Measurements from ENCODE around the gene ELF5.

ELF5 gene

DNA sequence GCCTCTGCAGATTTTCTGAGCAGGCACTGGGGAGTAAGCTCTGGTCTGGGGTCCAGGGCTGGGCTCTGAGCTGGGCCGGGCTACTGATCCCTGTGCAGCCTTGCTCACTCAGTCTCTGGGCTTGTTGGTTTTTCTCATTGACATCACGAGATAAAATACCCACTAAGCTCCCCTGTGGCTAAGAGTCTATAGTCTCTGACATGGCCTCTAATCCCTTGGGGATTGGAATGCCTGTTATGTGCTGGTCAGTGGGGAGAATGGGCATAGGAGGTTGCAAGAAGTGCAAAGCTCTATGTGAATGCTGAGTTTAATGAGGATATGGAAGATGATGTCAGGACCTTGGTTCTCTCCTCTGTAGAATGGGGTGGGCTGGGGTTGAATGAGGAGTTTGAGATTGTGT is 23.3 kb downstream of the ELF5 start:
- POLR2A ChIA-PET: no interaction called here

DNA sequence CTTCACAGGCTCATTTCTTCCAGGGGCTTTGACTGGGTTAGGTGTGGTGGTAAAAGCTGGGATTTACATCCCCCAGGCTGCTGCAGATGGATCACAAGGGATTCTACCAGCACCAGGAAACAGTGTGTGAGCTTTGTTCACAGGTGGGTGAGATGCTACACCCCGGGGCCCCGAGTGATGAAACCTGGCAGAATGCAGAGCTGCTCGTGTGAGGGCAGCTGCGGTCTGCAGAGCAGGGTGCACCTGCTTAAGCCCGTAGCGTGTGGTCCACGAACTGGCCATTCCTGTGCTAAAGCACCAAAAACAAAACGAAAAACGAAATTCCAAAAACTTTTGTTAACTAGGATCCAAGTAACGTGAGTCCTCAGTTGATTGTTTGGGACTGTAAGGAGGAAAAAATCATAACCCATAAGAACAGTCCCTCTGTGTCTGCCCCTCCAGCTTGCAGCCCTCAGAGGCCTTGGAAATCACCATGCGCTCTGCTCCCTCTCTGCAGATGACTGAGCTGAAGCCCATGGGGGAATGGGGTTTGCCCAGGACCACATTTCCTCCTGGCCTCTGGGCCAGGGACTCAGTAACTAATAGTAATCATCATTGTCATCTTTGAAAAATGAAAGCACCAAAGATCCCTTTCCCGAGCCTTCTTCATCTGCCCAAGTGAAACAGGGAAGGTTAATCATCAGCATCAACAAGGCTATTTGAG is 24.6 kb downstream of the ELF5 start:
- no peaks in the 10 kb centered on the region for H3K9me3 ChIP-seq (ENCODE audit: control insufficient read depth, insufficient read depth, low read depth, low read length)
- CTCF ChIA-PET: interaction anchor here (0.6 to 3.8 kb wide), 3 partner anchors 20 to 317 kb away, joined by 3 to 23 read pairs (median 5); no protein-coding TSS in a partner anchor
- H3K27ac ChIP-seq (ENCODE audit: extremely low read depth, low read depth, low read length): no peak overlapping the region
- TF ChIP-seq, protein P1, sequence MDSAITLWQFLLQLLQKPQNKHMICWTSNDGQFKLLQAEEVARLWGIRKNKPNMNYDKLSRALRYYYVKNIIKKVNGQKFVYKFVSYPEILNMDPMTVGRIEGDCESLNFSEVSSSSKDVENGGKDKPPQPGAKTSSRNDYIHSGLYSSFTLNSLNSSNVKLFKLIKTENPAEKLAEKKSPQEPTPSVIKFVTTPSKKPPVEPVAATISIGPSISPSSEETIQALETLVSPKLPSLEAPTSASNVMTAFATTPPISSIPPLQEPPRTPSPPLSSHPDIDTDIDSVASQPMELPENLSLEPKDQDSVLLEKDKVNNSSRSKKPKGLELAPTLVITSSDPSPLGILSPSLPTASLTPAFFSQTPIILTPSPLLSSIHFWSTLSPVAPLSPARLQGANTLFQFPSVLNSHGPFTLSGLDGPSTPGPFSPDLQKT (IDR thresholded peaks at IDR 0.05; ENCODE audit: borderline replicate concordance, low read depth, low read length): no peak
- no peak for TF ChIP-seq OSR2 (tag by site-specific recombination; IDR thresholded peaks at IDR 0.05)
- TF ChIP-seq BCL11A (tag by site-specific recombination; IDR thresholded peaks at IDR 0.05; ENCODE audit: low read depth): no peak
- TF ChIP-seq, protein P2, sequence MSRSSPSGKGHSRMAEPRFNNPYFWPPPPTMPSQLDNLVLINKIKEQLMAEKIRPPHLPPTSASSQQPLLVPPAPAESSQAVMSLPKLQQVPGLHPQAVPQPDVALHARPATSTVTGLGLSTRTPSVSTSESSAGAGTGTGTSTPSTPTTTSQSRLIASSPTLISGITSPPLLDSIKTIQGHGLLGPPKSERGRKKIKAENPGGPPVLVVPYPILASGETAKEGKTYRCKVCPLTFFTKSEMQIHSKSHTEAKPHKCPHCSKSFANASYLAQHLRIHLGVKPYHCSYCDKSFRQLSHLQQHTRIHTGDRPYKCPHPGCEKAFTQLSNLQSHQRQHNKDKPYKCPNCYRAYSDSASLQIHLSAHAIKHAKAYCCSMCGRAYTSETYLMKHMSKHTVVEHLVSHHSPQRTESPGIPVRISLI (tag by site-specific recombination; IDR thresholded peaks at IDR 0.05): no peak
- TF ChIP-seq, protein P3, sequence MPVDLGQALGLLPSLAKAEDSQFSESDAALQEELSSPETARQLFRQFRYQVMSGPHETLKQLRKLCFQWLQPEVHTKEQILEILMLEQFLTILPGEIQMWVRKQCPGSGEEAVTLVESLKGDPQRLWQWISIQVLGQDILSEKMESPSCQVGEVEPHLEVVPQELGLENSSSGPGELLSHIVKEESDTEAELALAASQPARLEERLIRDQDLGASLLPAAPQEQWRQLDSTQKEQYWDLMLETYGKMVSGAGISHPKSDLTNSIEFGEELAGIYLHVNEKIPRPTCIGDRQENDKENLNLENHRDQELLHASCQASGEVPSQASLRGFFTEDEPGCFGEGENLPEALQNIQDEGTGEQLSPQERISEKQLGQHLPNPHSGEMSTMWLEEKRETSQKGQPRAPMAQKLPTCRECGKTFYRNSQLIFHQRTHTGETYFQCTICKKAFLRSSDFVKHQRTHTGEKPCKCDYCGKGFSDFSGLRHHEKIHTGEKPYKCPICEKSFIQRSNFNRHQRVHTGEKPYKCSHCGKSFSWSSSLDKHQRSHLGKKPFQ (tag by site-specific recombination; IDR thresholded peaks at IDR 0.05): no peak
- TF ChIP-seq ZNF239 (tag by site-specific recombination; IDR thresholded peaks at IDR 0.05): no peak
- POLR2A ChIA-PET: no interaction called here
- H3K4me1 ChIP-seq (ENCODE audit: control insufficient read depth, insufficient read depth, low read length): no peaks in the 10 kb centered on the region
- no peak overlapping the region for H3K4me3 ChIP-seq (ENCODE audit: low read depth, low read length)
- H3K36me3 ChIP-seq (ENCODE audit: control insufficient read depth in 2 of 2, insufficient read depth in 1 of 2, low read length in 2 of 2): no peaks in the 10 kb centered on the region

More for the DNA sequence above, 23.3 kb downstream of the ELF5 start:
- no peak overlapping the region for H3K27ac ChIP-seq (ENCODE audit: extremely low read depth, low read depth, low read length)
- no peak overlapping the region for H3K4me3 ChIP-seq (ENCODE audit: low read depth, low read length)
- no peaks in the 10 kb centered on the region for H3K36me3 ChIP-seq (ENCODE audit: control insufficient read depth in 2 of 2, insufficient read depth in 1 of 2, low read length in 2 of 2)
- no peaks in the 10 kb centered on the region for H3K9me3 ChIP-seq (ENCODE audit: control insufficient read depth, insufficient read depth, low read depth, low read length)
- no peaks in the 10 kb centered on the region for H3K4me1 ChIP-seq (ENCODE audit: control insufficient read depth, insufficient read depth, low read length)
- CTCF ChIA-PET: interaction anchor here (0.5 to 3.8 kb wide), 4 partner anchors 110 to 329 kb away, joined by 3 to 23 read pairs (median 4); no protein-coding TSS in a partner anchor
- TF ChIP-seq ZNF37A (tag by site-specific recombination; IDR thresholded peaks at IDR 0.05) (no peak), RBAK (tag by site-specific recombination; IDR thresholded peaks at IDR 0.05) (no peak), ZNF654 (tag by site-specific recombination; IDR thresholded peaks at IDR 0.05; ENCODE audit: low read depth) (no peak), ZNF169 (tag by site-specific recombination; IDR thresholded peaks at IDR 0.05) (no peak)
- TF ChIP-seq, protein P4, sequence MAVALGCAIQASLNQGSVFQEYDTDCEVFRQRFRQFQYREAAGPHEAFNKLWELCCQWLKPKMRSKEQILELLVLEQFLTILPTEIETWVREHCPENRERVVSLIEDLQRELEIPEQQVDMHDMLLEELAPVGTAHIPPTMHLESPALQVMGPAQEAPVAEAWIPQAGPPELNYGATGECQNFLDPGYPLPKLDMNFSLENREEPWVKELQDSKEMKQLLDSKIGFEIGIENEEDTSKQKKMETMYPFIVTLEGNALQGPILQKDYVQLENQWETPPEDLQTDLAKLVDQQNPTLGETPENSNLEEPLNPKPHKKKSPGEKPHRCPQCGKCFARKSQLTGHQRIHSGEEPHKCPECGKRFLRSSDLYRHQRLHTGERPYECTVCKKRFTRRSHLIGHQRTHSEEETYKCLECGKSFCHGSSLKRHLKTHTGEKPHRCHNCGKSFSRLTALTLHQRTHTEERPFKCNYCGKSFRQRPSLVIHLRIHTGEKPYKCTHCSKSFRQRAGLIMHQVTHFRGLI (tag by site-specific recombination; IDR thresholded peaks at IDR 0.05): no peak
- TF ChIP-seq, protein P5, sequence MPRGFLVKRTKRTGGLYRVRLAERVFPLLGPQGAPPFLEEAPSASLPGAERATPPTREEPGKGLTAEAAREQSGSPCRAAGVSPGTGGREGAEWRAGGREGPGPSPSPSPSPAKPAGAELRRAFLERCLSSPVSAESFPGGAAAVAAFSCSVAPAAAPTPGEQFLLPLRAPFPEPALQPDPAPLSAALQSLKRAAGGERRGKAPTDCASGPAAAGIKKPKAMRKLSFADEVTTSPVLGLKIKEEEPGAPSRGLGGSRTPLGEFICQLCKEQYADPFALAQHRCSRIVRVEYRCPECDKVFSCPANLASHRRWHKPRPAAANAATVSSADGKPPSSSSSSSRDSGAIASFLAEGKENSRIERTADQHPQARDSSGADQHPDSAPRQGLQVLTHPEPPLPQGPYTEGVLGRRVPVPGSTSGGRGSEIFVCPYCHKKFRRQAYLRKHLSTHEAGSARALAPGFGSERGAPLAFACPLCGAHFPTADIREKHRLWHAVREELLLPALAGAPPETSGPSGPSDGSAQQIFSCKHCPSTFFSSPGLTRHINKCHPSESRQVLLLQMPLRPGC (tag by site-specific recombination; IDR thresholded peaks at IDR 0.05): no peak

DNA sequence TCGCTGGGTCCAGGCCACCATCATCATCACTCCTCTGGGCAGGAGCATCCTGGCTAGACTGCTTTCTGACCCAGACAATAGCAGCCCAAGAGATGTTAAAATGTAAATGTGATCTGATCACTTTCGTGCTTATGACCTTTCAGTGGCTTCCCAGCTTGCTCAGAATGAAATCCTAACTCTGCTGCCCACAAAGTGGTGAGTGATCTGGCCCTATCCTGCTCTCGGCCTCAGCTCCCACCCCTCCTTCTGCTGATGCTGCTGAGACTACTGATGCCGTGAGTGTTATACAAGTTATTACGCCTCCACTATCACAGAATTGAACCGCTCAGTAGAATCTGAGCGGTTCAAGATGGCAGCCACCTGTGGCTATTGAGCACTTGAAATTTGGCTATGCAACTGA is 26.2 kb downstream of the ELF5 start:
- H3K4me3 ChIP-seq (ENCODE audit: low read depth, low read length): no peak overlapping the region
- H3K4me1 ChIP-seq (ENCODE audit: control insufficient read depth, insufficient read depth, low read length): no peaks in the 10 kb centered on the region
- CTCF ChIA-PET: interaction anchor here (1.8 to 3.8 kb wide), 2 partner anchors 19 to 122 kb away, joined by 5 to 23 read pairs; no protein-coding TSS in a partner anchor
- POLR2A ChIA-PET: no interaction called here
- H3K36me3 ChIP-seq (ENCODE audit: control insufficient read depth in 2 of 2, insufficient read depth in 1 of 2, low read length in 2 of 2): no peaks in the 10 kb centered on the region
- H3K9me3 ChIP-seq (ENCODE audit: control insufficient read depth, insufficient read depth, low read depth, low read length): no peaks in the 10 kb centered on the region
- TF ChIP-seq ZNF335 (tag by site-specific recombination; conservative IDR thresholded peaks at IDR 0.05): no peak
- no peak for TF ChIP-seq ZNF529 (tag by site-specific recombination; IDR thresholded peaks at IDR 0.05; ENCODE audit: insufficient replicate concordance)
- no peak for TF ChIP-seq ZNF560 (tag by site-specific recombination; IDR thresholded peaks at IDR 0.05; ENCODE audit: borderline replicate concordance)
- TF ChIP-seq YY2 (tag by site-specific recombination; IDR thresholded peaks at IDR 0.05): no peak
- no peak for TF ChIP-seq ZNF404 (tag by site-specific recombination; IDR thresholded peaks at IDR 0.05)
- TF ChIP-seq ZNF140 (tag by site-specific recombination; IDR thresholded peaks at IDR 0.05): no peak
- TF ChIP-seq KLF9 (tag by site-specific recombination; IDR thresholded peaks at IDR 0.05; ENCODE audit: low read depth): no peak
- no peak for TF ChIP-seq REPIN1 (tag by site-specific recombination; IDR thresholded peaks at IDR 0.05; ENCODE audit: low read depth)
- TF ChIP-seq SCRT1 (tag by site-specific recombination; IDR thresholded peaks at IDR 0.05; ENCODE audit: borderline replicate concordance): no peak
- TF ChIP-seq ZNF155 (tag by site-specific recombination; IDR thresholded peaks at IDR 0.05): no peak
- TF ChIP-seq ZNF830 (tag by site-specific recombination; IDR thresholded peaks at IDR 0.05; ENCODE audit: low read depth): no peak
- no peak for TF ChIP-seq EGR2 (tag by site-specific recombination; IDR thresholded peaks at IDR 0.05; ENCODE audit: low read depth)
- TF ChIP-seq ZNF558 (tag by site-specific recombination; IDR thresholded peaks at IDR 0.05): no peak
- no peak overlapping the region for H3K27ac ChIP-seq (ENCODE audit: extremely low read depth, low read depth, low read length)
